HEK293 (cell line): ENCODE data around the gene CLPTM1.

Source experiments
- GLIS2 ChIP-seq: fragments of 450-650 bp; formaldehyde crosslinking; IDR thresholded peaks from 2 replicates; pipeline ENCODE4 v1.5.1; 2016; ENCODE audit warnings: missing biosample characterization, missing genetic modification characterization
- KLF10 ChIP-seq: fragments of 450-650 bp; IDR thresholded peaks from 2 replicates; pipeline ENCODE4 v1.5.1; 2018; ENCODE audit warnings: missing biosample characterization, mild to moderate bottlenecking, missing genetic modification characterization
- PRDM1 ChIP-seq: fragments of 450-650 bp; formaldehyde crosslinking; IDR thresholded peaks from 2 replicates; pipeline ENCODE4; 2016; ENCODE audit warnings: missing biosample characterization, missing genetic modification characterization
- PRDM10 ChIP-seq: fragments of 450-650 bp; formaldehyde crosslinking; IDR thresholded peaks from 2 replicates; pipeline ENCODE4 v1.5.1; 2016; ENCODE audit warnings: missing biosample characterization, missing genetic modification characterization
- SP2 ChIP-seq: fragments of 450-650 bp; formaldehyde crosslinking; IDR thresholded peaks from 2 replicates; pipeline ENCODE4 v1.5.1; 2016; ENCODE audit warnings: missing biosample characterization, missing genetic modification characterization
- ZBTB44 ChIP-seq: fragments of 450-650 bp; IDR thresholded peaks from 2 replicates; pipeline ENCODE4 v1.5.1; 2018; ENCODE audit warnings: missing biosample characterization, mild to moderate bottlenecking, missing genetic modification characterization
- ZFP3 ChIP-seq: fragments of 450-650 bp; formaldehyde crosslinking; IDR thresholded peaks from 2 replicates; pipeline ENCODE4 v1.5.1; 2016; ENCODE audit warnings: low read depth, missing biosample characterization, missing genetic modification characterization
- ZNF112 ChIP-seq: fragments of 450-650 bp; formaldehyde crosslinking; IDR thresholded peaks from 2 replicates; pipeline ENCODE4 v1.5.0; 2017; ENCODE audit warnings: missing biosample characterization, missing genetic modification characterization
- ZNF223 ChIP-seq: fragments of 450-650 bp; formaldehyde crosslinking; IDR thresholded peaks from 2 replicates; pipeline ENCODE4 v1.5.1; 2016; ENCODE audit warnings: missing biosample characterization, missing genetic modification characterization
- ZNF311 ChIP-seq: fragments of 450-650 bp; formaldehyde crosslinking; IDR thresholded peaks from 2 replicates; pipeline ENCODE4 v1.5.1; 2017; ENCODE audit warnings: missing biosample characterization, missing genetic modification characterization, borderline replicate concordance
- ZNF341 ChIP-seq: fragments of 450-650 bp; formaldehyde crosslinking; IDR thresholded peaks from 2 replicates; pipeline ENCODE4; 2016; ENCODE audit warnings: low read depth, missing biosample characterization, missing genetic modification characterization
- ZNF423 ChIP-seq: fragments of 450-650 bp; formaldehyde crosslinking; IDR thresholded peaks from 2 replicates; pipeline ENCODE4 v1.5.1; 2016; ENCODE audit warnings: missing biosample characterization, missing genetic modification characterization
- ZNF473 ChIP-seq: fragments of 450-650 bp; formaldehyde crosslinking; IDR thresholded peaks from 2 replicates; pipeline ENCODE4 v1.5.1; 2017; ENCODE audit warnings: missing biosample characterization, missing genetic modification characterization
- ZNF48 ChIP-seq: fragments of 450-650 bp; formaldehyde crosslinking; IDR thresholded peaks from 2 replicates; pipeline ENCODE4 v1.5.1; 2016; ENCODE audit warnings: missing biosample characterization, missing genetic modification characterization
- ZNF518A ChIP-seq: fragments of 450-650 bp; formaldehyde crosslinking; conservative IDR thresholded peaks from 2 replicates; pipeline ENCODE4 v1.5.1; 2016; ENCODE audit warnings: low read depth, missing biosample characterization, missing genetic modification characterization
- ZNF529 ChIP-seq: fragments of 450-650 bp; formaldehyde crosslinking; IDR thresholded peaks from 2 replicates; pipeline ENCODE4 v1.5.1; 2017; ENCODE audit warnings: missing genetic modification characterization, missing biosample characterization; ENCODE audit not compliant: insufficient replicate concordance
- ZNF530 ChIP-seq: fragments of 450-650 bp; formaldehyde crosslinking; IDR thresholded peaks from 2 replicates; pipeline ENCODE4 v1.5.1; 2016; ENCODE audit warnings: low read depth, missing biosample characterization, missing genetic modification characterization
- ZNF558 ChIP-seq: fragments of 450-650 bp; formaldehyde crosslinking; IDR thresholded peaks from 2 replicates; pipeline ENCODE4 v1.5.1; 2016; ENCODE audit warnings: missing biosample characterization, missing genetic modification characterization
- ZNF585B ChIP-seq: fragments of 450-650 bp; formaldehyde crosslinking; IDR thresholded peaks from 2 replicates; pipeline ENCODE4 v1.5.1; 2016; ENCODE audit warnings: missing biosample characterization, missing genetic modification characterization
- ZNF600 ChIP-seq: fragments of 450-650 bp; formaldehyde crosslinking; IDR thresholded peaks from 2 replicates; pipeline ENCODE4 v1.5.1; 2016; ENCODE audit warnings: missing biosample characterization, missing genetic modification characterization
- ZNF610 ChIP-seq: fragments of 450-650 bp; formaldehyde crosslinking; IDR thresholded peaks from 2 replicates; pipeline ENCODE4 v1.5.1; 2016; ENCODE audit warnings: missing biosample characterization, missing genetic modification characterization, borderline replicate concordance
- ZNF645 ChIP-seq: fragments of 450-650 bp; formaldehyde crosslinking; IDR thresholded peaks from 2 replicates; pipeline ENCODE4; 2016; ENCODE audit warnings: missing biosample characterization, missing genetic modification characterization
- ZNF660 ChIP-seq: fragments of 450-650 bp; IDR thresholded peaks from 2 replicates; pipeline ENCODE4 v1.5.1; 2018; ENCODE audit warnings: missing biosample characterization, mild to moderate bottlenecking, missing genetic modification characterization
- ZNF76 ChIP-seq: fragments of 450-650 bp; formaldehyde crosslinking; IDR thresholded peaks from 2 replicates; pipeline ENCODE4; 2016; ENCODE audit warnings: low read depth, missing biosample characterization, missing genetic modification characterization, borderline replicate concordance
- ZNF785 ChIP-seq: fragments of 450-650 bp; formaldehyde crosslinking; IDR thresholded peaks from 2 replicates; pipeline ENCODE4 v1.5.1; 2016; ENCODE audit warnings: missing biosample characterization, missing genetic modification characterization

The CLPTM1 gene

GRCh38 chr19:45038931-45039893, 84.0 kb downstream of the CLPTM1 start, which contains the start of gene CLASRP (continued):
- no peak for TF ChIP-seq ZNF645 (tag by site-specific recombination)
- no peak for TF ChIP-seq ZNF585B (tag by site-specific recombination)
- no peak for TF ChIP-seq ZNF48 (tag by site-specific recombination)
- no peak for TF ChIP-seq ZNF112 (tag by site-specific recombination)
- peak; percentile 53; the same call in 1 of the 2 replicates for TF ChIP-seq ZNF610
- TF ChIP-seq PRDM1 = no peak
- peak; percentile 98 for TF ChIP-seq ZNF341
- no peak for TF ChIP-seq ZNF311 (tag by site-specific recombination)
- TF ChIP-seq ZNF530 = no peak
- peak; percentile 40; the same call in 1 of the 2 replicates for TF ChIP-seq ZNF76 (tag by site-specific recombination)
- no peak for TF ChIP-seq ZNF223 (tag by site-specific recombination)
- TF ChIP-seq GLIS2 (tag by site-specific recombination) = peak; percentile 10; the same call in 1 of the 2 replicates
- TF ChIP-seq ZNF529 = no peak
- peak; percentile 96 for TF ChIP-seq ZNF518A (tag by site-specific recombination)
- TF ChIP-seq ZNF660 (tag by site-specific recombination) = 0 out of 2 replicates have a peak, but pooled peaks have one; percentile 74
- TF ChIP-seq ZNF558 (tag by site-specific recombination) = no peak
- TF ChIP-seq ZFP3 (tag by site-specific recombination) = no peak
- no peak; the same call in 1 of the 2 replicates for TF ChIP-seq PRDM10 (tag by site-specific recombination)
- no peak for TF ChIP-seq ZBTB44 (tag by site-specific recombination)
- peak; percentile 95 for TF ChIP-seq SP2 (tag by site-specific recombination)
- TF ChIP-seq ZNF600 (tag by site-specific recombination) = 0 out of 2 replicates have a peak, but pooled peaks have one; percentile 22
- TF ChIP-seq ZNF785 (tag by site-specific recombination) = 0 out of 2 replicates have a peak, but pooled peaks have one; percentile 20
- no peak for TF ChIP-seq ZNF473
- TF ChIP-seq KLF10 (tag by site-specific recombination) = 0 out of 2 replicates have a peak, but pooled peaks have one; percentile 17
- no peak for TF ChIP-seq ZNF423 (tag by site-specific recombination)
